Pulmonary artery endothelial cell (primary cell): Measurements from ENCODE around the gene SPINK1. TPM values are rescaled to one million over a fixed set of nuclear protein-coding genes. Genes with fewer than 3 reads are reported as not detected.
A peak's percentile ranks its signal among the peaks of the same experiment; 100 is the strongest.
"Not testable (repeated sequence)": the region's sequence is repeated elsewhere in the genome, so short reads cannot be mapped to it uniquely, and the experiment has no call there.

Experiments
- DNase-seq: peaks from one replicate; pipeline ENCODE4 v3.0.0-alpha.2; 2011; ENCODE audit warnings: low read depth, low spot score
- total RNA-seq: library from RNA; depleted of rRNA; stranded (reverse); fragments of >200 nt; gene quantifications from 2 replicates; pipeline ENCODE4 v1.2.3, GENCODE V29; 2014

The SPINK1 gene
- total RNA-seq, 1 donor from 2014 or later, result not detected

DNA sequence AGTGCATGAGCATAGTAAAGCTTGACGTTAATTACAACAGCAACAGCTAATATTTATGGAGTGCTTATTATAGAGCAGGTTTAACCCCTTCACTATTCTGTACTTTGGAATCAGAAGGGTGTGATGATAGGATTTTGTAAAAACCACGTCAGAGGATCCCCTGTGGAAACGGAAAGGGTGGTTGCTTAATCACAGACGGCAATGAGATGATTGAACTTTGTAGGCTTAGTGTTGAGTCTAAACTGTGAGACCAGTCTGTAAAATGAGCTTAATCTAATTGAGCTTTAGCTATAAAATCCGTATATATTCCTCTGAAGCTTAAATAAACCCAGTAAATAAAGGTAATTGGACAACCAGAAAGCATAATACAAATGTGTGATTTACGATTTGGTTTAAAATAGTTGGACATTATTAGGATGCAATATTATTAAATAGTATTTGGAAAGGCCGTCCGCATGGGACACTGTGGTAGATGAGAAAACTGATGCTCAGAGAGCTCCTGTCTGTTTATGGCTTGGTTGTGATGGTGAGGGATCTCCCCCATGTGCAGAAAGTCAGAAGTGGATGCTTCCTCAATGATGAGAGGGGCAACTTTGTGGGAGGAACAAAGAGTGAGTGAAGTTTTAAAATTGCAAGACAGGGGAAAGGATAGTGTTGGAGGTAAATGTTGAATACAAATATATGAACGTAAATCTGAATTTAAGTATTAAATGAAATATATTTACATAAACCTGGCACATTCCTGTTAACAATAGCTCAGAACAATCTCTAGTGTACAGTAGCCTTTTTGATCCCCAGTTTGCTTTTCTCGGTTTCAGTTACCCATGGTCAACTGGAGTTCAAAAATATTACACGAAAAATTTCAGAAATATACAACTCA lies 23.7 kb upstream of the SPINK1 start:
- DNase-seq, result no peak

DNA sequence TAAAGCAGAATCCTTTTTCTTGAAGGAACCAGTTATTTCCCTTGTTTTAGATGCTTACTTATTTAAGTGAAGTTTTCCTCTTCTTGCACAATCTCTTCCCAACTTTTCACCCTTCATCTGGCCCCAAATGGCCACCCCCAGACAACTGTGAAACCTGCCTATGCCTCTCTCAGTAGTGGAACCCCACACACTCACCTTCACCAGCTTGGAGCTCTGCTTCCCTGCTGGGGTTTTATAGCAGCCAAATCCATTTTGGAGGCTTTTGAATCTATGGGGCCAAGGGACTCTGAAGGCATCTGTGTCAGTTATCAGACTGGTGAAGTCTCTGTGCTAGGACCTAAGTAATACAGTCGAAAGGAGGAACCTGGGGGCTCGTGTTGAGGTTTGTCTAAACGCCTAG lies 22.9 kb upstream of the SPINK1 start:
- no peak for DNase-seq

- no peak for DNase-seq
These were observed 22.0 kb upstream of the SPINK1 start for GRCh38 chr5:147853372-147853987.

GRCh38 chr5:147852365-147852764 lies 20.9 kb upstream of the SPINK1 start:
- DNase-seq, result no peak

- no peak for DNase-seq
These were observed 20.1 kb upstream of the SPINK1 start for GRCh38 chr5:147851578-147851977.

DNA sequence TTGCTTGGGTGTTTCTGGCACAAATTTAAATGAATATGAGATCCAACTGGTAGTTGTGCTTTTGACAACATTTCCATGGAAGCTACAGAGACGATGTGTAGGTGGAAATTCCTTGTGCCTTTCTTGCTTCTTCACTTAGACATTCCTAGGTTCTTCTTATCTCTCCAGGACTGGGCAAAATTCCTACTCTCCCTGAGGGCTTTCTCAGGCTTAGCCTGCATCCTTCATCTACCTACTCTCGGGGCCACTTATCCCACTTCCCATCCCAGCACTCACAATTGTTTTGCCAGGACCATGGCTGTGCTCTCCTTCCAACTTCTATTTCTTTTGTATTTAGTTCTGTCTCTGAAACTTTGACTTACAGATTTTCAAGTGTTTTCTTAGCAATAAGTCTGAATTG lies 17.8 kb upstream of the SPINK1 start:
- DNase-seq, result no peak

DNA sequence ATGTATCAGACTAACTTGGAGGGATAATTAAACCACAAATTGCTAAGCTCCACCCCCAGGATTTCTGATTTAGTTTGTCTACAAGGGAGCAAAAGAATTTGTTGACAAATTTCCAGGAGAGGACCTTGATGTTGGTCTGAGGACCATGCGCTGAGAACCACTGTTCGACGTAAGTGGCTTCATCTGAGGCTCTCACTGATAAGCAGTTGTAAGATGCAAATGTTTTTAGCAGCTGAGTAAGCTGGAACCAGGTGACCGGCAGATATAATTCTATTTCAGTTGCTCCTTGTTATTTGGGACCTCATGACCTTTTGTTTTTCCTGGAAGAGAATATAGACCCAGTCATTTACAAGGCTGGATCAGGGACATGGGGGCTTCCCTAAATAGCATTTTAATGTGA lies 14.1 kb upstream of the SPINK1 start:
- DNase-seq, result no peak

GRCh38 chr5:147844846-147845245 lies 13.4 kb upstream of the SPINK1 start:
- no peak for DNase-seq

DNA sequence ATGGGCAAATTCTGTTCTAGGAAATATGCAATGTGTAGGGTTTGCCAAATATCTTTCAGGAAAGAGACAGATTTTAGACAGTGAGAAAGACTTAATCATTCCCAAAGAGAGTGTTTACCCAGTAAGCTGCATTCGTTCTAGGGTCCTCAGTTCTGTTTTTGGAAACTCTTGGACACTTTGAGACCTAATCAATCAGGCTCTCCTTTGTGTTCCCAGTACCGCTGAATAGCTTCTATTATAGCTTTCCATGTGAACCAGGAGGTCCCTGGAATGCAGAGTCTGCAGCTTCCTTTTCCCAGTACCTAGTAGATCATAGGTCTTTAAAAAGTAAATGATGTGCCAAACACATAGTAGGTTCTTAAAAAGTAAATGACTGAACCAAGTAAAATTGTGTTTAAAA lies 11.4 kb upstream of the SPINK1 start:
- no peak for DNase-seq

DNA sequence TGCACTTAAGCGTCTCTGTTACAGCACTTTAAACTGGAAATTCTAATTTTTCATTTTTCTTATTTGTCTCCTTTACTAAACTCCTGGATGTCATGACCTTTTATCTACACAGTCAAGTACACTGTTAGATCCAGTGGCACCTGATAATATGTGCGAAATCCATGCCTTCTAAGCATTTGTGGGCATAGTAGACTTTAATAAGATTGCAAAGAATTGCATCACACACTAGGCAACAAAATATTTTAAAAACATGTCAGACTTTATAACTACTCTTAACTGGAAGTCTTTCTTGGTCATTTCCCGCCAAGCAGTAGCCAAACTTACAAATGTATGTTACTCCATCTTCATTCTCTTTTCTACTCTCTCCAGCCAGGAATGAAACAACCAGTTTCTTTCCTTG lies 5.0 kb upstream of the SPINK1 start:
- no peak for DNase-seq

DNA sequence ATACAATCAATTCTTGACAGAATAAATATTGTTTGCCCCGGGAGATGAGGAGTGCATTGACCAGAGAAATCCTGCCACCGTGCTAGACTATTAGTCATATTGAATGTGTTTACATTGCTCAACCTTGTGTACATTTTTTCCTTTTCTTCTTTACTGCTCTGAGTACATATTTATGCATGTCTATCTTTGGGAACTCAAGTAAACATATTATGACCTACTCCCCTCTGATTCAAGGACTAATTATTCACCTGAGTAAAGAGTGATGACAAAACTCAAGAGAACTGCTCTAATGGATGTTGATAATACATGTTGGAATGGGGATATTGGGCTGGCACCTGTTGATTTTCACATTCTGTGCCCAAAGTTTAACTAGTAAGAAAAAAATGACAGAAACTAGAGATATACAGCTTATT lies 3.9 kb upstream of the SPINK1 start:
- DNase-seq, result no peak

DNA sequence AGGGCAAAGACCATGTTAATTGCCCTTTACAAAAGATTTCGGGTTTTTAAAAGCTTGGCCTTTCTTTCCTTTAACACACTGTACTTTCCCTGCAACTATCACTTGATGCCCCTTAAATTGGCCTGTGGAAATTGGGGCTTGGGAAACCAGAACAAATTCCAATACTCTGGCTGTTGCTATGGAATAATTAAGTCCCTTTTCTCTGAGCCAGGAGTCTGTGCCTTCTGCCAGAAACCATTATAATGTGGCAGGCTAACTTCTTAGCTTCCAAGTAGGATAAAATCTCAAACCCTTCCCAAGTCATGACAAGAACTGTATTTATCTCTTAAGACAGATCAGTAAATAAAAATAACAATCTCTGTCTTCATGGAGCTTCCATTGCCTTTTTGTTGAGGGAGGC lies 1.1 kb upstream of the SPINK1 start:
- DNase-seq, result no peak

DNA sequence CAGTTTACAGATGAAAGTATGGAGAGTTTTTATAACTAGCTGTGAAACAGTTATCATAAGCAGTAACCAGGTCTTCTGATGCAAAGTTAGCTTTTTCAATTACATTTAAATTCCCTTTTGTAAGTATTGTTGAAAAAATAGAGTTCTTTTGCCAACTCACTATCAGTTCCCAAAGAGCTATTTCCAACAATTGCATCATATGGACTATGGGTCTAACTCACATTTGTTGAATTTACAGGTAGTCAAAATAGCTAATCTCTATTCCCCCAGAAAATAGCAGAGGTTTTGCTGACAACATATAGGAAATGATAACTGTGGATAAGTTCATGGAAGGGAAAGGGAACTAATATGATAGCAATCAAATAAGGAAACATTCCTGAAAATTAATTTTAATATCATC lies 1.4 kb downstream of the SPINK1 start:
- DNase-seq, result no peak

DNA sequence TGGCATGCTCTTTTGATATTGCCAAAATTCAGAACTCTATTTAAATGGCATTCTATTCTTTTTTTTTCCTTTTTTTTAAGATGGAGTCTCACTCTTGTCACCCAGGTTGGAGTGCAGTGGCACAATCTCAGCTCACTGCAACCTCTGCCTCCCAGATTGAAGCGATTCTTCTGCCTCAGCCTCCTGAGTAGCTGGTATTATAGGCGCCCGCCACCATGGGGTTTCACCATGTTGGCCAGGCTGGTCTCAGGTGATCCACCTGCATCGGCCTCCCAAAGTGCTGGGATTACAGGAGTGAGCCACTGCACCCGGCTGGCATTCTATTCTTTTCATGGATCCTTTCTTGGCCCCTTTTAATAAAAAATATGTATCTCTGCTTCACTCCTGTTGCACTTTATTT lies 4.5 kb downstream of the SPINK1 start:
- not testable (repeated sequence) for DNase-seq

DNA sequence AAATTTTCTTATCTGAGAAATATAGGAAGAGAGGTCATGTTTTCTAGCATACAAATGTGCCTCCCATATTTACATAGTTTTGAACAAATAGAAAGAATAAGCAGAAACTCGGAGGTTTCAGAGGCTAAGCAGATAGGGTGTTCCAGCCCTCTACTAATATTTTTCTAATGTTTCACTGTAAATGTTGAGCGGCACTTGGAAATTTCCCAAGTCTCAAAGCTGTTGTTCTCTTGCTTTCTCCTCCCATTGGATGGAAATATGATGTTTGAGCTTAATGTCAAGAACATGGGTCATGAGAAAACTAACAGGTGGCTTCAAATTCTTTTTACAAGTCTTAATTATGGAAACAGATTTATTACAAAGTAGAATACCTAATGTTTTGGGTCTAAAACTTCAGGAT lies 5.1 kb downstream of the SPINK1 start:
- DNase-seq, result no peak

DNA sequence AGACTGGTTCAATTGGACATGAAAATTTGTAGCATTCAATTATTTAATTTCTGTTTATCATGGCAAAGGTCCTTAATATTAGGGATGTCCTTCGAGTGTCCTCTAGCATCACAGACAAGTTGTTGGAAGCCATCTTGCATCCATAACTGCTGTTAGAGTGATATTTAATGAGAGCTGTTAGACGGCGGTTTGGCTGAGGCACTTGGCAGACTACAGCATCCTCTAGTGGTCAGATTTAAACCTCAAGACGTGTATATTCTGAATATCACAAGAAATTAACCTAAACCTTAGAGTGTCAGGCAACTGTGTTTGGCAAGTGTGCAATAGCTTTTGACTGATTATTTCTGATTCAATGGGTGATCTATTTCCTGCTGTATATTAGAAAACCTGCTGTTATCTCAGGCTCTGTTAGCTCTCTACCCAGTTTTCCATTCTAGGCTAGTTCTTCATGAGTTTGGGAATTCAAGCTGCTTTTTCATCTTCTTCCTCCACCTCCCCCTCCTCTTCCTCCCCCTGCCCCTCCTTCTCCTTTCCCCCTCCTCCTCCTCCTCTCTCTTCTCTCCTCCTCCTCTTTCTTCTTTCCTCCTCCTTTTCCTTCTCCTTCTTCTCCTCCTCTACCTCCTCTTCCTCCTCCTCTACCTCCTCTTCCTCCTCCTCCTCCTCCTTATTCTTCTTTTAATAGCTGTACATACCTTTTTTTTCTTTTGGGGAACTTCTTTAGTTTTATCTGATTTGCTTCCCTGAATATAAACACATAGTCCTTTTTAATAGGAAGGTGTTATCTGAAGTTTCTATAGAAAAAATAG lies 8.6 kb downstream of the SPINK1 start:
- peak; percentile 35 for DNase-seq

DNA sequence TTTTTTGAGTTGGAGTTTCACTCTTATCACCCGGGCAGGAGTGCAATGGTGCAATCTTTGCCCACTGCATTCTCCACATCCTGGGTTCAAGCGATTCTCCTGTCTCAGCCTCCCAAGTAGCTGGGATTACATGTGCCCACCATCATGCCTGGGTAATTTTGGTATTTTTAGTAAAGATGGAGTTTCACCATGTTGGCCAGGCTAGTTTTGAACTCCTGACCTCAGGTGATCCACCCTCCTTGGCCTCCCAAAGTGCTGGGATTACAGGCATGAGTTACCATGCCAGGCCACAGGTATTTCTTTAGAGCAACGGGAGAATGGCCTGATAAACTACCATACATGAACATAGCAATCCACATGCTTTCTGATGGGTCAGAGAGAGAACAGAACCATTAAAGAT lies 9.2 kb downstream of the SPINK1 start:
- DNase-seq, result not testable (repeated sequence)

DNA sequence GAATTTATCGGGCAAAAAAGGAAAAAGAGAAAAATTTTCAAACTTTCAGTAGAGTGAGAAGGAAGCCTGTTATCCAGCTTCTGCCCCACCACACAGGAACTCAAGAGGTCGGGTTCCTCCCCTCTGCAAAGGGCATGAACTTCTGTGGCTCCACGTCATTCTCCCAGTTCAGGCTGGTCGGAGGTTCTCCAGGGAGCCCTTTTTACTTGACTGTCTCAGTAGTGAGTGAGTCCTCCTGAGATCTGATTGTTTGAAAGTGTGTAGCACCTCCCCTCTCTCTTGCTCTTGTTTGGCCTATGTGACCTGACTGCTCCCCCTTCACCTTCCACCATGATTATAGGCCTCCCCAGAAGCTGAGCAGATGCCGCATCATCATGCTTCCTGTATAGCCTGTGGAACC lies 9.7 kb downstream of the SPINK1 start:
- no peak for DNase-seq

DNA sequence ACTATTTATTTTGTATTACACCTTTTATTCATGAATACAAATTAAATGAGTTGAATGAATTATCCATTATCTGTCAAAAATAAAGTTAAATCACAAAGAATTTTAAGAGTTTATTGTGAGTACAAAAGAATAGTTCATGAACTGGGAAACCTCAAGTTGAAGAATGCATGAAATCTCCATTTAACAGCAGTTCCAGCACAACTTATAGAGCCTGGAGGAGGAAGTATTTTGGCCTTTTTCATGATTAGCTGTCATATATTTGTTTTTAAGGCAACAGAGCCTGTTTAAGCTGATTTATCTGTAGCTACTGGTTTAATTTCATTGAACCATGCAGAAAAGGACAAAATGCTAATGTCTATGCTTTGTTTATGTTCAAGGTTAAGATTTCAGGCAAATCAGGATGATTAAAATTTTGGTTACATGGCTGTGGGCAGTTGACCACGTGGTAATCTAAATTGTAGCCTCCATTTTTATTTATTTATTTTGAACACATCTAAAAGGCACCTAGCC lies 12.2 kb downstream of the SPINK1 start:
- no peak for DNase-seq

DNA sequence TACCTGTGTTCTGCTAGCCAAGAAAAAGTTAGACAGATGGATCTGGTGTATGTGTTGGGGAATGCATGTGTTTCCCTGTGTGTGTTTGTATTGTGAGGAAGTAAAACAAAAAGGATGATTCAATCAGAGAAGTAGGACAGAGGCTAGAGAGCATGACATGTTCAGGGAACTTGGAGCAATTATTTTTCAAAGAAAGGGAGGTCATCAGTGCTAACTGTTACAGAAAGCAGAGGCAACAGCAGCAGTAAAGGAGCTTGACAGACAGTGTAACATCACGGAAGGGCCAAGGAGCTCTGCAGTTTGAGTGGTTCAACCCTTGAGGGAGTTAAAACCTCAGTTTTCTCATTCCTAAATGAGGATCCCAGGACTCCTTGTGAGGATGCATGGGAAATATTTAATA lies 13.2 kb downstream of the SPINK1 start:
- no peak for DNase-seq

DNA sequence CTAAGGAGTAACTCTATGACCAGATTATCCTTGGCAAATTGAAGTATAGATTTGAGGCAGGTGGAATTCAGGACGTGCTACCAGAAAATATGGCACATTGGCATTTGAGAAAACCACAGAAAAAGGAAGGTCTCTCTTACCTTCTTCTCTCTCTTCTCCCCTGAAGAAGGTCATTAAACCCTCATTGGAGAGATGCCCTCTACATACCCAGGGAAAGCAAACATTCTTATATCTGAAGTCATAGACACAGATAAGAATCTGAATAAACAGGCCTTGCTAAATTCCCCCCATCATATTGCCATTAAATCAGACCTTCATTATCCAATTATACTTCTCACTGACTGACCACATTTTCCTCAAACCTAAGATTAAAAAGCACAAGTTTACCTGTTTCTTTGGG lies 17.8 kb downstream of the SPINK1 start:
- DNase-seq, result no peak
